Measurements from ENCODE around the gene KIAA1143.

DNA sequence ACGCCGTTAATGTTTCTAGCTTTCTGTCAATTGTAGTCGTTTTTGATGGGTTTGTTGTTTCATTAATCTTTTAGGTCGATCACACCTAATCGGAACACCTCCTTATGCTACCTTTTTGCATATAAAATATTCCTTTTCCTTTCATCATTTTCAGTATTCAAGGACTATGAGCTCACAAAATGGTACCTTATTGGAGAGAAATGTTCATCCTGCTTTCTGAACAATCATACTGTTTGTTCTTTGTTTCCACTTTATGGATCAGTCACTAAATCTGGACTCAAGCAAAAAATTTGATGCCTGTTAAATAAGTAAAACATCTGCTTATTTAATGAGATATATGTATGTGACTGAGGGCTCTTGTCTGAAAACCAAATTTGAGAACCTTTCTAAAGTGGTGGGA is 1.3 kb upstream of the KIAA1143 start:
- TF ChIP-seq ZNF318 (IDR thresholded peaks at IDR 0.05; ENCODE audit: borderline replicate concordance in 1 of 2, low read depth in 1 of 2) (no peak), MAX (CRISPR knock-in tag; IDR thresholded peaks at IDR 0.05) (no peak), CHD4 (IDR thresholded peaks at IDR 0.05; ENCODE audit: insufficient read depth, insufficient replicate concordance, low read depth, low read length, poor library complexity, severe bottlenecking) (no peak), RBM39 (optimal IDR thresholded peaks at IDR 0.05; ENCODE audit: low read depth, low read length) (no peak)

All from K562 (cell line).